ENCODE data around the gene PHACTR1. TPM values are rescaled to one million over a fixed set of nuclear protein-coding genes. Genes with fewer than 3 reads are reported as not detected.

The PHACTR1 gene
- total and polyA plus RNA-seq, 12 donors = 0.77 to 16.0 (median 3.5) TPM

DNA sequence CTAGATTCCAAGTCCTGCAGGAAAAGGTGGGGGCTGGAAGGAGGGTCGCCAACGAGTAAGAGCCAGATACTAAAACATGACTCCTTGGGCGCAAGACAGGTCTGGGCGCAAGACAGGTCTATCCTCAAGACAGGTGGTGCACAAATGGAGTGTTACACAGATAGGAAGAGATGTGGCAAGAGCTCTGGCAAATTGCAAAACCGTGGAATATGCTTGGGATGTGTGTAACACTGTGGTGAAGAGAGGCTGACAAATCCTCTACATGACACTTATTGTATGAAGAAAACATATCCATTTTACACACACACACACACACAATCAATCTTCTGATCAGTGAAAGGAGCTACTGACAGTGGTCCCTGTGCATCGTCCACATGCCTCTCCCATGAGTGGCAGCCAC, 534.1 kb downstream of the PHACTR1 start:
- WGBS, 4 donors = 77 to 86% (median 86%) methylated on average over 6 of the region's 6 CpGs
- no peaks in the 10 kb centered on the region for H3K36me3 ChIP-seq (replicated peaks in 1 of 2)
- H3K27ac ChIP-seq = no peak overlapping the region
- no peak for TF ChIP-seq POLR2A (IDR thresholded peaks at IDR 0.05)
- TF ChIP-seq, protein P1, sequence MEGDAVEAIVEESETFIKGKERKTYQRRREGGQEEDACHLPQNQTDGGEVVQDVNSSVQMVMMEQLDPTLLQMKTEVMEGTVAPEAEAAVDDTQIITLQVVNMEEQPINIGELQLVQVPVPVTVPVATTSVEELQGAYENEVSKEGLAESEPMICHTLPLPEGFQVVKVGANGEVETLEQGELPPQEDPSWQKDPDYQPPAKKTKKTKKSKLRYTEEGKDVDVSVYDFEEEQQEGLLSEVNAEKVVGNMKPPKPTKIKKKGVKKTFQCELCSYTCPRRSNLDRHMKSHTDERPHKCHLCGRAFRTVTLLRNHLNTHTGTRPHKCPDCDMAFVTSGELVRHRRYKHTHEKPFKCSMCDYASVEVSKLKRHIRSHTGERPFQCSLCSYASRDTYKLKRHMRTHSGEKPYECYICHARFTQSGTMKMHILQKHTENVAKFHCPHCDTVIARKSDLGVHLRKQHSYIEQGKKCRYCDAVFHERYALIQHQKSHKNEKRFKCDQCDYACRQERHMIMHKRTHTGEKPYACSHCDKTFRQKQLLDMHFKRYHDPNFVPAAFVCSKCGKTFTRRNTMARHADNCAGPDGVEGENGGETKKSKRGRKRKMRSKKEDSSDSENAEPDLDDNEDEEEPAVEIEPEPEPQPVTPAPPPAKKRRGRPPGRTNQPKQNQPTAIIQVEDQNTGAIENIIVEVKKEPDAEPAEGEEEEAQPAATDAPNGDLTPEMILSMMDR (IDR thresholded peaks at IDR 0.05) = no peak
- no peaks in the 10 kb centered on the region for H3K9me3 ChIP-seq (replicated peaks in 1 of 3)
- no peak overlapping the region for H3K4me3 ChIP-seq
- H3K27me3 ChIP-seq = no peaks in the 10 kb centered on the region
- no peaks in the 10 kb centered on the region for H3K4me1 ChIP-seq (replicated peaks in 1 of 2)
- no peak for DNase-seq
- intact Hi-C loops (cut with DNase I) = no loop called here

DNA sequence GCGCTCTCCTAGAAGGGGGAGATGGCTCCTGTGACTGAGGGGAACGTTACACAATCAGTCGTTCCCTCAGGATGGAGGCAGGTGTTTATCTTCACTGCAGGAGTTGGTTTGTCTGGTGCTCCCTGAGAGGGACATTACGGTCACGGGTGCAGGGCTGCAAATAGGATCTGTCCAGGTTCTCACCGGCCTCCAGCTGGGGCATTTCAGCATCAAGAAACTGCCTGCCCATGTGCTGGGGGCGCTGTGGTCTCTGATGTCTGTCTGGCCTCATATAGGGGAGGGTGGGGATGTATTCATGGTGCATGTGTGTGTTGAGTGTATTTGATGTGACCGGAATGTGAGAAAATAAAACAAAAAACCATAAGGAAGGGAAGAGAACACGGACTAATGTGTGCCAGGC, 534.7 kb downstream of the PHACTR1 start:
- 77 to 92% (median 84%) methylated on average over 5 to 9 of the region's 9 CpGs for WGBS, 4 donors
- intact Hi-C loops (cut with DNase I) = no loop called here
- no peaks in the 10 kb centered on the region for H3K9me3 ChIP-seq (replicated peaks in 1 of 3)
- H3K4me1 ChIP-seq (replicated peaks in 1 of 2) = no peaks in the 10 kb centered on the region
- H3K36me3 ChIP-seq (replicated peaks in 1 of 2) = no peaks in the 10 kb centered on the region
- no peak overlapping the region for H3K4me3 ChIP-seq
- DNase-seq = no peak
- TF ChIP-seq, protein P1 (IDR thresholded peaks at IDR 0.05) = no peak
- TF ChIP-seq POLR2A (IDR thresholded peaks at IDR 0.05) = no peak
- H3K27ac ChIP-seq = no peak overlapping the region
- H3K27me3 ChIP-seq = no peaks in the 10 kb centered on the region

DNA sequence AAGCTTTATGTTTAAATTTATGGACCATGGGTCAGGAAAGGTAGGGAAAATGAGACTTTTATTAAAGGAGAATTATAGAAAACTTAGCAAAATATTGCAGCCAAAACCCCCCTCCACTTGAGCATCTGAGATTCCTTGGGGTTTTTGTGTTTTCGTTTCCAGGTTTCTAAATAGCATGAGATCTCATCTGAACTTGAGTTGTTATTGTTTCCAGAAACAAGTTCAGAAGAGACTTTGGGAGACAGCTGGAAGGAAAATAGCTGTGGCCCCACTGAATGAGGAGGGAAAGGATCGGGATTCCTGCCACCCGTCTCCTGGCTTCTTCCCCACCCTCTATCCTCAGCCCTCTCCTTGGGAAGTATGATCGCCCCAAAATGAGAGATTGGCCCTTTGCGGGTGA, 536.2 kb downstream of the PHACTR1 start:
- intact Hi-C loops (cut with DNase I) = no loop called here
- DNase-seq = no peak
- Histone ChIP-seq H3K36me3 (replicated peaks in 1 of 2) (no peaks in the 10 kb centered on the region), H3K9me3 (replicated peaks in 1 of 3) (no peaks in the 10 kb centered on the region), H3K27me3 (no peaks in the 10 kb centered on the region), H3K4me3 (no peak overlapping the region), H3K4me1 (replicated peaks in 1 of 2) (no peaks in the 10 kb centered on the region), H3K27ac (no peak overlapping the region)
- TF ChIP-seq POLR2A (IDR thresholded peaks at IDR 0.05) = no peak
- TF ChIP-seq, protein P1 (IDR thresholded peaks at IDR 0.05) = no peak
- WGBS, 4 donors = 84 to 90% (median 86%) methylated on average over 5 of the region's 5 CpGs

DNA sequence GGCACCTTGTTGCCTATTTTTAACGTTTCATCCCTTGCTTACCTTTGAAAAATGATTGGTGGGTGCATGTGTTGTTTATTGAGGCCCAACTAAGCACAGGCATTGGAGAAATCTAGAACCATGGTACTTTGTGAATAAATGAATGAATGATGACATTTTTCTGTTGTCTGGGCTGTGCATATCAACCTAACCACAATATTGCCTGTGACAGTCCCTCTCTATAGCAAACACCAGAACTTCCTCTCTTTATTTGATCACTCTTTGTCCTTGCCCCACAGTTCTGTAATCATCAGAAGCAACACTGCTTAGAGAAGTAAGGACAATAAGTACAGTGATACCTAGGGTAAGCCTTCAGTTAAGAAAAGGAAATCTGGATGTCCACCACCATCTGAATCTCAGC, 536.7 kb downstream of the PHACTR1 start:
- TF ChIP-seq POLR2A (IDR thresholded peaks at IDR 0.05) = no peak
- TF ChIP-seq, protein P1 (IDR thresholded peaks at IDR 0.05) = no peak
- intact Hi-C loops (cut with DNase I) = no loop called here

More for the DNA sequence above, 536.7 kb downstream of the PHACTR1 start:
- Histone ChIP-seq H3K36me3 (replicated peaks in 1 of 2) (no peaks in the 10 kb centered on the region), H3K27me3 (no peaks in the 10 kb centered on the region), H3K4me3 (no peak overlapping the region), H3K9me3 (replicated peaks in 1 of 3) (no peaks in the 10 kb centered on the region), H3K4me1 (replicated peaks in 1 of 2) (no peaks in the 10 kb centered on the region), H3K27ac (no peak overlapping the region)
- 20 to 72% (median 68%) methylated on average over 1 of the region's 1 CpG for WGBS, 4 donors
- DNase-seq = no peak
